Measurements from ENCODE around the gene TMEM242.

TMEM242 gene

GRCh38 chr6:157242791-157243190 is 80.5 kb downstream of the TMEM242 start:
- H3K9me3 Mint-ChIP-seq = peaks cover 18% of the 10 kb centered on the region
- no peak overlapping the region for H3K4me3 Mint-ChIP-seq
- no peak overlapping the region for H3K27ac Mint-ChIP-seq
- no peak for DNase-seq
- peaks cover 31% of the 10 kb centered on the region for H3K27me3 Mint-ChIP-seq (ENCODE audit: low read depth, poor library complexity)
- peaks cover 46% of the 10 kb centered on the region for H3K4me1 Mint-ChIP-seq
- H3K36me3 Mint-ChIP-seq (ENCODE audit: low read depth) = no peaks in the 10 kb centered on the region
- no peak for TF ChIP-seq CTCF (IDR thresholded peaks at IDR 0.05)

- no peak overlapping the region for H3K27ac Mint-ChIP-seq
- H3K4me1 Mint-ChIP-seq = peaks cover 45% of the 10 kb centered on the region
- peaks cover 43% of the 10 kb centered on the region for H3K27me3 Mint-ChIP-seq (ENCODE audit: low read depth, poor library complexity)
- TF ChIP-seq CTCF (IDR thresholded peaks at IDR 0.05) = no peak
- no peaks in the 10 kb centered on the region for H3K36me3 Mint-ChIP-seq (ENCODE audit: low read depth)
- DNase-seq = no peak
- H3K4me3 Mint-ChIP-seq = no peak overlapping the region
- peaks cover 9% of the 10 kb centered on the region for H3K9me3 Mint-ChIP-seq
Measured at GRCh38 chr6:157240960-157241311, 82.4 kb downstream of the TMEM242 start.

GRCh38 chr6:157240059-157240959 is 83.0 kb downstream of the TMEM242 start:
- Mint-ChIP-seq H3K36me3 (ENCODE audit: low read depth) (no peaks in the 10 kb centered on the region), H3K9me3 (peaks cover 9% of the 10 kb centered on the region), H3K4me3 (peak overlapping the region; percentile 29), H3K27me3 (ENCODE audit: low read depth, poor library complexity) (peaks cover 48% of the 10 kb centered on the region), H3K27ac (no peak overlapping the region), H3K4me1 (peaks cover 45% of the 10 kb centered on the region)
- TF ChIP-seq CTCF (IDR thresholded peaks at IDR 0.05) = no peak
- peak; percentile 49 for DNase-seq

GRCh38 chr6:157239671-157240058 is 83.7 kb downstream of the TMEM242 start:
- H3K36me3 Mint-ChIP-seq (ENCODE audit: low read depth) = no peaks in the 10 kb centered on the region
- H3K4me3 Mint-ChIP-seq = peak overlapping the region; percentile 29
- peaks cover 44% of the 10 kb centered on the region for H3K4me1 Mint-ChIP-seq
- H3K27ac Mint-ChIP-seq = no peak overlapping the region
- TF ChIP-seq CTCF (IDR thresholded peaks at IDR 0.05) = no peak
- no peak for DNase-seq
- peaks cover 12% of the 10 kb centered on the region for H3K9me3 Mint-ChIP-seq
- H3K27me3 Mint-ChIP-seq (ENCODE audit: low read depth, poor library complexity) = peaks cover 53% of the 10 kb centered on the region
